ENCODE measurements around the gene MRPS34.

MRPS34 gene

DNA sequence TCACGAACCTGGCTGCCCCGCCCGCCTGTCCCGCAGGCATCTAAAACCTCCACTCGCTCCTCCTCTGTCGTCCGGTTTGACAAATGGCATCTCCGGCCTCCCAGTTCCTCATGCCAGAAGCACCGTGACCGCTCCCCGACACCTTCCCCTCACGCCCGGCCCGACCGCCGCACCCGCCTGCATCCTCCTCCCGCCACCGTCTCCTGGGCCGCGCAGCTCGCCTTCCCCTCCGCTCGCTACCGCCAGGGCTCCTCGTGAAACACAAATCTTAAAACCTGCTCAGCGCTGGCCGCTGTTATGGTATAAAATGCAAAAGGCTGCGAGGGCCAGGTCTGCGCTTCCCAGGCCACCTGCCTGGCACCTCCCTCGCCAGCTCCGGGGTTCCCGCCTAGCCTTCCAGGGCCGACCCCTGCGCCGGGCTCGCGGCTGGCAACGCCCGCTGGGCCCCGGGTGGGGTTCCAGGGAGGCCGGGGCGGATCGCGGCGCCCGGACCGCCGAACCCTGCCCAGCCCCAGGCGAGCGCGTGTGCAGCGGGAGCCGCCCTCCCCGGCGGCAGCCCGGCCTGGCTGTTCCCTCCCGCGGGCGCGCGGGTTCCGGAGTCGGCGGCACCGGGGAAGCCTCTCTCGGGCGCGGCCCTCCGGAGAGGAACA is 8.9 kb upstream of the MRPS34 start (continued):
- TF ChIP-seq, protein P1, sequence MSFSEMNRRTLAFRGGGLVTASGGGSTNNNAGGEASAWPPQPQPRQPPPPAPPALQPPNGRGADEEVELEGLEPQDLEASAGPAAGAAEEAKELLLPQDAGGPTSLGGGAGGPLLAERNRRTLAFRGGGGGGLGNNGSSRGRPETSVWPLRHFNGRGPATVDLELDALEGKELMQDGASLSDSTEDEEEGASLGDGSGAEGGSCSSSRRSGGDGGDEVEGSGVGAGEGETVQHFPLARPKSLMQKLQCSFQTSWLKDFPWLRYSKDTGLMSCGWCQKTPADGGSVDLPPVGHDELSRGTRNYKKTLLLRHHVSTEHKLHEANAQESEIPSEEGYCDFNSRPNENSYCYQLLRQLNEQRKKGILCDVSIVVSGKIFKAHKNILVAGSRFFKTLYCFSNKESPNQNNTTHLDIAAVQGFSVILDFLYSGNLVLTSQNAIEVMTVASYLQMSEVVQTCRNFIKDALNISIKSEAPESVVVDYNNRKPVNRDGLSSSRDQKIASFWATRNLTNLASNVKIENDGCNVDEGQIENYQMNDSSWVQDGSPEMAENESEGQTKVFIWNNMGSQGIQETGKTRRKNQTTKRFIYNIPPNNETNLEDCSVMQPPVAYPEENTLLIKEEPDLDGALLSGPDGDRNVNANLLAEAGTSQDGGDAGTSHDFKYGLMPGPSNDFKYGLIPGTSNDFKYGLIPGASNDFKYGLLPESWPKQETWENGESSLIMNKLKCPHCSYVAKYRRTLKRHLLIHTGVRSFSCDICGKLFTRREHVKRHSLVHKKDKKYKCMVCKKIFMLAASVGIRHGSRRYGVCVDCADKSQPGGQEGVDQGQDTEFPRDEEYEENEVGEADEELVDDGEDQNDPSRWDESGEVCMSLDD (tag by site-specific recombination; IDR thresholded peaks at IDR 0.05), result no peak
- TF ChIP-seq ZNF248 (tag by site-specific recombination; IDR thresholded peaks at IDR 0.05) (no peak), ZNF138 (tag by site-specific recombination; IDR thresholded peaks at IDR 0.05; ENCODE audit: borderline replicate concordance) (no peak), ZNF274 (IDR thresholded peaks at IDR 0.05; ENCODE audit: low read length) (no peak), ZNF274 (tag by site-specific recombination; IDR thresholded peaks at IDR 0.05; ENCODE audit: borderline replicate concordance) (no peak), ZBTB21 (tag by site-specific recombination; IDR thresholded peaks at IDR 0.05) (no peak), ZEB2 (tag by site-specific recombination; IDR thresholded peaks at IDR 0.05) (peak; percentile 82), ZNF624 (tag by site-specific recombination; IDR thresholded peaks at IDR 0.05) (no peak), SP7 (tag by site-specific recombination; IDR thresholded peaks at IDR 0.05) (no peak), WT1 (tag by site-specific recombination; IDR thresholded peaks at IDR 0.05) (peak; percentile 26; the same call in 1 of the 2 replicates), ZNF132 (tag by site-specific recombination; IDR thresholded peaks at IDR 0.05; ENCODE audit: borderline replicate concordance) (no peak), ZXDB (tag by site-specific recombination; IDR thresholded peaks at IDR 0.05) (peak; percentile 96), GLIS1 (tag by site-specific recombination; IDR thresholded peaks at IDR 0.05) (no peak), ZNF660 (tag by site-specific recombination; IDR thresholded peaks at IDR 0.05) (no peak), ZNF121 (tag by site-specific recombination; IDR thresholded peaks at IDR 0.05) (no peak), ZNF776 (tag by site-specific recombination; IDR thresholded peaks at IDR 0.05; ENCODE audit: borderline replicate concordance) (no peak), ZNF394 (tag by site-specific recombination; IDR thresholded peaks at IDR 0.05; ENCODE audit: borderline replicate concordance) (0 out of 2 replicates have a peak, but pooled peaks have one; percentile 24), TRIM28 (IDR thresholded peaks at IDR 0.05; ENCODE audit: borderline replicate concordance, low read length) (no peak), ZNF544 (tag by site-specific recombination; IDR thresholded peaks at IDR 0.05) (no peak), ZNF623 (tag by site-specific recombination; IDR thresholded peaks at IDR 0.05) (no peak), OVOL3 (tag by site-specific recombination; IDR thresholded peaks at IDR 0.05) (no peak), ZIC2 (tag by site-specific recombination; IDR thresholded peaks at IDR 0.05) (peak; percentile 37), ZNF223 (tag by site-specific recombination; IDR thresholded peaks at IDR 0.05) (no peak), ZNF777 (tag by site-specific recombination; IDR thresholded peaks at IDR 0.05; ENCODE audit: borderline replicate concordance) (no peak), ZNF184 (tag by site-specific recombination; IDR thresholded peaks at IDR 0.05) (no peak), ZNF785 (tag by site-specific recombination; IDR thresholded peaks at IDR 0.05) (no peak), ZNF112 (tag by site-specific recombination; IDR thresholded peaks at IDR 0.05) (no peak)
- TF ChIP-seq, protein P2, sequence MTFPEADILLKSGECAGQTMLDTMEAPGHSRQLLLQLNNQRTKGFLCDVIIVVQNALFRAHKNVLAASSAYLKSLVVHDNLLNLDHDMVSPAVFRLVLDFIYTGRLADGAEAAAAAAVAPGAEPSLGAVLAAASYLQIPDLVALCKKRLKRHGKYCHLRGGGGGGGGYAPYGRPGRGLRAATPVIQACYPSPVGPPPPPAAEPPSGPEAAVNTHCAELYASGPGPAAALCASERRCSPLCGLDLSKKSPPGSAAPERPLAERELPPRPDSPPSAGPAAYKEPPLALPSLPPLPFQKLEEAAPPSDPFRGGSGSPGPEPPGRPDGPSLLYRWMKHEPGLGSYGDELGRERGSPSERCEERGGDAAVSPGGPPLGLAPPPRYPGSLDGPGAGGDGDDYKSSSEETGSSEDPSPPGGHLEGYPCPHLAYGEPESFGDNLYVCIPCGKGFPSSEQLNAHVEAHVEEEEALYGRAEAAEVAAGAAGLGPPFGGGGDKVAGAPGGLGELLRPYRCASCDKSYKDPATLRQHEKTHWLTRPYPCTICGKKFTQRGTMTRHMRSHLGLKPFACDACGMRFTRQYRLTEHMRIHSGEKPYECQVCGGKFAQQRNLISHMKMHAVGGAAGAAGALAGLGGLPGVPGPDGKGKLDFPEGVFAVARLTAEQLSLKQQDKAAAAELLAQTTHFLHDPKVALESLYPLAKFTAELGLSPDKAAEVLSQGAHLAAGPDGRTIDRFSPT (tag by site-specific recombination; IDR thresholded peaks at IDR 0.05), result peak; percentile 38; the same call in 1 of the 2 replicates
- TF ChIP-seq, protein P3, sequence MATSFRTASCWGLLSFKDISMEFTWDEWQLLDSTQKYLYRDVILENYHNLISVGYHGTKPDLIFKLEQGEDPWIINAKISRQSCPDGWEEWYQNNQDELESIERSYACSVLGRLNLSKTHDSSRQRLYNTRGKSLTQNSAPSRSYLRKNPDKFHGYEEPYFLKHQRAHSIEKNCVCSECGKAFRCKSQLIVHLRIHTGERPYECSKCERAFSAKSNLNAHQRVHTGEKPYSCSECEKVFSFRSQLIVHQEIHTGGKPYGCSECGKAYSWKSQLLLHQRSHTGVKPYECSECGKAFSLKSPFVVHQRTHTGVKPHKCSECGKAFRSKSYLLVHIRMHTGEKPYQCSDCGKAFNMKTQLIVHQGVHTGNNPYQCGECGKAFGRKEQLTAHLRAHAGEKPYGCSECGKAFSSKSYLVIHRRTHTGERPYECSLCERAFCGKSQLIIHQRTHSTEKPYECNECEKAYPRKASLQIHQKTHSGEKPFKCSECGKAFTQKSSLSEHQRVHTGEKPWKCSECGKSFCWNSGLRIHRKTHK (tag by site-specific recombination; IDR thresholded peaks at IDR 0.05), result no peak
- TF ChIP-seq, protein P4, sequence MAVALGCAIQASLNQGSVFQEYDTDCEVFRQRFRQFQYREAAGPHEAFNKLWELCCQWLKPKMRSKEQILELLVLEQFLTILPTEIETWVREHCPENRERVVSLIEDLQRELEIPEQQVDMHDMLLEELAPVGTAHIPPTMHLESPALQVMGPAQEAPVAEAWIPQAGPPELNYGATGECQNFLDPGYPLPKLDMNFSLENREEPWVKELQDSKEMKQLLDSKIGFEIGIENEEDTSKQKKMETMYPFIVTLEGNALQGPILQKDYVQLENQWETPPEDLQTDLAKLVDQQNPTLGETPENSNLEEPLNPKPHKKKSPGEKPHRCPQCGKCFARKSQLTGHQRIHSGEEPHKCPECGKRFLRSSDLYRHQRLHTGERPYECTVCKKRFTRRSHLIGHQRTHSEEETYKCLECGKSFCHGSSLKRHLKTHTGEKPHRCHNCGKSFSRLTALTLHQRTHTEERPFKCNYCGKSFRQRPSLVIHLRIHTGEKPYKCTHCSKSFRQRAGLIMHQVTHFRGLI (tag by site-specific recombination; IDR thresholded peaks at IDR 0.05), result no peak
- TF ChIP-seq, protein P5, sequence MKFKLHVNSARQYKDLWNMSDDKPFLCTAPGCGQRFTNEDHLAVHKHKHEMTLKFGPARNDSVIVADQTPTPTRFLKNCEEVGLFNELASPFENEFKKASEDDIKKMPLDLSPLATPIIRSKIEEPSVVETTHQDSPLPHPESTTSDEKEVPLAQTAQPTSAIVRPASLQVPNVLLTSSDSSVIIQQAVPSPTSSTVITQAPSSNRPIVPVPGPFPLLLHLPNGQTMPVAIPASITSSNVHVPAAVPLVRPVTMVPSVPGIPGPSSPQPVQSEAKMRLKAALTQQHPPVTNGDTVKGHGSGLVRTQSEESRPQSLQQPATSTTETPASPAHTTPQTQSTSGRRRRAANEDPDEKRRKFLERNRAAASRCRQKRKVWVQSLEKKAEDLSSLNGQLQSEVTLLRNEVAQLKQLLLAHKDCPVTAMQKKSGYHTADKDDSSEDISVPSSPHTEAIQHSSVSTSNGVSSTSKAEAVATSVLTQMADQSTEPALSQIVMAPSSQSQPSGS (tag by site-specific recombination; IDR thresholded peaks at IDR 0.05; ENCODE audit: low read depth), result no peak
- TF ChIP-seq, protein P6, sequence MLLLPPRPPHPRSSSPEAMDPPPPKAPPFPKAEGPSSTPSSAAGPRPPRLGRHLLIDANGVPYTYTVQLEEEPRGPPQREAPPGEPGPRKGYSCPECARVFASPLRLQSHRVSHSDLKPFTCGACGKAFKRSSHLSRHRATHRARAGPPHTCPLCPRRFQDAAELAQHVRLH (tag by site-specific recombination; IDR thresholded peaks at IDR 0.05), result no peak
